GM23338 (cell line): ENCODE data around the gene ASZ1. TPM values are rescaled to one million over a fixed set of nuclear protein-coding genes. Genes with fewer than 3 reads are reported as not detected.

Experiments used
- ATAC-seq: fragments of 200-7000 bp; cut with Tn5 transposase; 3 replicates; pipeline ENCODE4 v1.9.1; 2020
- DNase-seq: peaks from one replicate; pipeline ENCODE4 v3.0.0-alpha.2; 2015; ENCODE audit warnings: low spot score
- H2AFZ ChIP-seq: fragments of 200-600 bp; sonication (generic); 2 replicates; pipeline ENCODE4 v1.8.0; 2016; ENCODE audit warnings: antibody characterized with exemption, mild to moderate bottlenecking, moderate library complexity
- H3F3A ChIP-seq: fragments of 200-600 bp; sonication (generic); replicated peaks from 2 replicates; pipeline ENCODE4 v1.8.0; 2017; ENCODE audit warnings: antibody characterized with exemption, mixed run types, low read depth
- H3K27ac ChIP-seq: fragments of 200-600 bp; sonication (generic); 2 replicates; pipeline ENCODE4 v1.6.1; 2016; ENCODE audit warnings: low read depth
- H3K27me3 ChIP-seq: fragments of 200-600 bp; sonication (generic); 2 replicates; pipeline ENCODE4 v1.8.0; 2016; ENCODE audit warnings: mild to moderate bottlenecking, mixed run types, moderate library complexity; ENCODE audit not compliant: insufficient read depth
- H3K36me3 ChIP-seq: fragments of 200-600 bp; sonication (generic); 2 replicates; pipeline ENCODE4 v1.8.0; 2016; ENCODE audit warnings: mild to moderate bottlenecking; ENCODE audit not compliant: insufficient read depth
- H3K4me1 ChIP-seq: fragments of 200-600 bp; sonication (generic); 2 replicates; pipeline ENCODE4 v1.8.0; 2016; ENCODE audit warnings: mild to moderate bottlenecking, moderate library complexity; ENCODE audit not compliant: insufficient read depth
- H3K4me2 ChIP-seq: fragments of 200-600 bp; sonication (generic); 2 replicates; pipeline ENCODE4 v1.7.1; 2017; ENCODE audit warnings: mixed run types
- H3K4me3 ChIP-seq: fragments of 200-600 bp; sonication (generic); 2 replicates; pipeline ENCODE4 v1.6.1; 2016; ENCODE audit warnings: mixed run types
- H3K79me2 ChIP-seq: fragments of 200-600 bp; sonication (generic); replicated peaks from 2 replicates; pipeline ENCODE4 v1.8.0; 2017; ENCODE audit warnings: mild to moderate bottlenecking; ENCODE audit not compliant: insufficient read depth
- H3K9me2 ChIP-seq: fragments of 200-600 bp; sonication (generic); 2 replicates; pipeline ENCODE4 v1.8.0; 2017; ENCODE audit not compliant: insufficient read depth
- H4K20me1 ChIP-seq: fragments of 200-600 bp; sonication (generic); replicated peaks from 2 replicates; pipeline ENCODE4 v1.8.0; 2017; ENCODE audit warnings: mild to moderate bottlenecking; ENCODE audit not compliant: insufficient read depth
- H3K27ac Mint-ChIP-seq: 2 replicates; pipeline ENCODE4 v1.8.0; 2020; ENCODE audit warnings: inconsistent platforms, mild to moderate bottlenecking, moderate library complexity, mixed read lengths
- H3K27me3 Mint-ChIP-seq: 3 replicates; pipeline ENCODE4 v1.8.0; 2022; ENCODE audit warnings: low read depth, mild to moderate bottlenecking, moderate library complexity, mixed read lengths, inconsistent platforms; ENCODE audit not compliant: insufficient read depth, poor library complexity
- H3K36me3 Mint-ChIP-seq: 3 replicates; pipeline ENCODE4 v1.8.0; 2021; ENCODE audit warnings: low read depth, mild to moderate bottlenecking, inconsistent platforms, moderate library complexity, mixed read lengths
- H3K4me1 Mint-ChIP-seq: 3 replicates; pipeline ENCODE4 v1.8.0; 2020; ENCODE audit warnings: mild to moderate bottlenecking, inconsistent platforms, mixed read lengths
- H3K4me3 Mint-ChIP-seq: 3 replicates; pipeline ENCODE4 v1.8.0; 2021; ENCODE audit warnings: moderate library complexity, mild to moderate bottlenecking, inconsistent platforms, mixed read lengths
- H3K9me3 Mint-ChIP-seq: 3 replicates; pipeline ENCODE4 v1.8.0; 2020; ENCODE audit warnings: moderate library complexity, mild to moderate bottlenecking, inconsistent platforms, mixed read lengths
- CREB1 ChIP-seq: fragments of 250-450 bp; sonication (Bioruptor Pico); IDR thresholded peaks from 2 replicates; pipeline ENCODE4 v1.5.0; 2020; ENCODE audit warnings: low read depth, mild to moderate bottlenecking, moderate library complexity
- EZH2 ChIP-seq: fragments of 200-600 bp; sonication (generic); IDR thresholded peaks from one replicate; pipeline ENCODE4 v1.8.0; 2017; ENCODE audit warnings: antibody characterized with exemption, mild to moderate bottlenecking, low read depth; ENCODE audit not compliant: unreplicated experiment
- EZH2phosphoT487 ChIP-seq: fragments of 200-600 bp; sonication (generic); IDR thresholded peaks from one replicate; pipeline ENCODE4 v1.8.1; 2018; ENCODE audit warnings: antibody characterized with exemption; ENCODE audit not compliant: unreplicated experiment
- JUNB ChIP-seq: IDR thresholded peaks from one replicate; pipeline ENCODE4 v1.6.1; 2016; ENCODE audit warnings: antibody characterized with exemption; ENCODE audit not compliant: unreplicated experiment
- NANOG ChIP-seq: IDR thresholded peaks from 2 replicates; pipeline ENCODE4 v1.6.1; 2016; ENCODE audit warnings: antibody characterized with exemption, borderline replicate concordance
- STAT1 ChIP-seq: IDR thresholded peaks from one replicate; pipeline ENCODE4 v1.6.1; 2016; ENCODE audit warnings: antibody characterized with exemption; ENCODE audit not compliant: unreplicated experiment
- ZNF114 ChIP-seq: fragments of 250-450 bp; sonication (Bioruptor Pico); IDR thresholded peaks from 2 replicates; pipeline ENCODE4 v1.5.0; 2020; ENCODE audit warnings: mild to moderate bottlenecking, moderate library complexity
- ZNF331 ChIP-seq: fragments of 250-450 bp; sonication (Bioruptor Pico); IDR thresholded peaks from 2 replicates; pipeline ENCODE4 v1.5.0; 2020; ENCODE audit warnings: low read depth, mild to moderate bottlenecking, moderate library complexity
- polyA plus RNA-seq: library from polyadenylated mRNA; unstranded; fragments of >200 nt; fragmentation: Nextera tagmentation; extraction: Ambion mirVana; gene quantifications from 2 replicates; pipeline ENCODE4 v1.2.1, GENCODE V29; 2016
- total RNA-seq: library from RNA; depleted of rRNA; stranded (reverse); fragments of >200 nt; shearing (Covaris generic); gene quantifications from 2 replicates; pipeline ENCODE4 v1.2.3, GENCODE V29; 2014
- TF ChIP-seq, protein P1 (sequence below): IDR thresholded peaks from 2 replicates; pipeline ENCODE4 v1.6.1; 2016; ENCODE audit warnings: antibody characterized with exemption
- TF ChIP-seq, protein P2 (sequence below), 2 experiments: fragments of 200-600 bp in 1 of 2; sonication (generic) in 1 of 2; conservative IDR thresholded peaks; 2 replicates each; pipeline versions ENCODE4 v1.5.1 to v1.6.1; 2016 to 2017; ENCODE audit warnings: antibody characterized with exemption in 2 of 2, low read depth in 2 of 2, mild to moderate bottlenecking in 2 of 2, moderate library complexity in 1 of 2
- TF ChIP-seq, protein P3 (sequence below): fragments of 250-450 bp; sonication (Bioruptor Pico); IDR thresholded peaks from 2 replicates; pipeline ENCODE4 v1.5.0; 2020; ENCODE audit warnings: mild to moderate bottlenecking, moderate library complexity
- TF ChIP-seq, protein P4 (sequence below): IDR thresholded peaks from one replicate; pipeline ENCODE4 v1.6.1; 2018; ENCODE audit warnings: antibody characterized with exemption; ENCODE audit not compliant: unreplicated experiment

ASZ1 gene
- total and polyA plus RNA-seq, 2 experiments from 2014 or later: not detected

DNA sequence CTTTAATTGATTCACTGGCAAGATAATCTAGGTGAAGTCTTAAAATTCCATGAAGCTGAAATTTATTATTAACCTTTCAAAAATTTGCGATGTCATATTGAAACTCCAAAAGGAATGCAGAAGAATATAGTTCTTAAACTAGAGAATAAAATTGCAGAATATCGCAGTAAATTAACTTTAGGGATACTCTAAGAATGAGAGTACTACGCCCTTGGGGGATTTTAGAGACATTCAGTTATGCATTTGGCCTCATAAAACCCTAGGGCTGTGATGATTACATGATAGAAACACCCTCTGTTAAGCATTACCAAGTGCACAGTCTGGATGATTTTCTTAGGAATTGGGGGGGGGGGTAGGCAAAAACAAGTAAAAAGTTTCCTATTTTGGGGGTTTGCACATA lies 108.1 kb downstream of the ASZ1 start:
- Histone ChIP-seq H3K9me2 (no peaks in the 10 kb centered on the region), H3K4me1 (peaks cover 4% of the 10 kb centered on the region; the same call in 1 of the 2 replicates), H3K79me2 (no peaks in the 10 kb centered on the region), H3K27ac (no peak overlapping the region), H3K27me3 (peaks cover 71% of the 10 kb centered on the region), H3K4me2 (no peak overlapping the region), H4K20me1 (peaks cover 9% of the 10 kb centered on the region; the same call in 1 of the 2 replicates), H3F3A (0 out of 2 replicates have a peak, but pooled peaks cover 3% of the 10 kb centered on the region), H3K4me3 (no peak overlapping the region), H3K36me3 (no peaks in the 10 kb centered on the region), H2AFZ (no peak overlapping the region)
- TF ChIP-seq CREB1 (CRISPR knock-in tag) (no peak), STAT1 (no peak), EZH2phosphoT487 (no peak), EZH2 (no peak), ZNF331 (no peak), JUNB (no peak), NANOG (no peak), ZNF114 (CRISPR knock-in tag) (no peak)
- TF ChIP-seq, protein P1, sequence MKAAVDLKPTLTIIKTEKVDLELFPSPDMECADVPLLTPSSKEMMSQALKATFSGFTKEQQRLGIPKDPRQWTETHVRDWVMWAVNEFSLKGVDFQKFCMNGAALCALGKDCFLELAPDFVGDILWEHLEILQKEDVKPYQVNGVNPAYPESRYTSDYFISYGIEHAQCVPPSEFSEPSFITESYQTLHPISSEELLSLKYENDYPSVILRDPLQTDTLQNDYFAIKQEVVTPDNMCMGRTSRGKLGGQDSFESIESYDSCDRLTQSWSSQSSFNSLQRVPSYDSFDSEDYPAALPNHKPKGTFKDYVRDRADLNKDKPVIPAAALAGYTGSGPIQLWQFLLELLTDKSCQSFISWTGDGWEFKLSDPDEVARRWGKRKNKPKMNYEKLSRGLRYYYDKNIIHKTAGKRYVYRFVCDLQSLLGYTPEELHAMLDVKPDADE: no peak
- TF ChIP-seq, protein P2, sequence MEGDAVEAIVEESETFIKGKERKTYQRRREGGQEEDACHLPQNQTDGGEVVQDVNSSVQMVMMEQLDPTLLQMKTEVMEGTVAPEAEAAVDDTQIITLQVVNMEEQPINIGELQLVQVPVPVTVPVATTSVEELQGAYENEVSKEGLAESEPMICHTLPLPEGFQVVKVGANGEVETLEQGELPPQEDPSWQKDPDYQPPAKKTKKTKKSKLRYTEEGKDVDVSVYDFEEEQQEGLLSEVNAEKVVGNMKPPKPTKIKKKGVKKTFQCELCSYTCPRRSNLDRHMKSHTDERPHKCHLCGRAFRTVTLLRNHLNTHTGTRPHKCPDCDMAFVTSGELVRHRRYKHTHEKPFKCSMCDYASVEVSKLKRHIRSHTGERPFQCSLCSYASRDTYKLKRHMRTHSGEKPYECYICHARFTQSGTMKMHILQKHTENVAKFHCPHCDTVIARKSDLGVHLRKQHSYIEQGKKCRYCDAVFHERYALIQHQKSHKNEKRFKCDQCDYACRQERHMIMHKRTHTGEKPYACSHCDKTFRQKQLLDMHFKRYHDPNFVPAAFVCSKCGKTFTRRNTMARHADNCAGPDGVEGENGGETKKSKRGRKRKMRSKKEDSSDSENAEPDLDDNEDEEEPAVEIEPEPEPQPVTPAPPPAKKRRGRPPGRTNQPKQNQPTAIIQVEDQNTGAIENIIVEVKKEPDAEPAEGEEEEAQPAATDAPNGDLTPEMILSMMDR (conservative IDR thresholded peaks at IDR 0.05; ENCODE audit: low read depth in 2 of 2): no peak
- TF ChIP-seq, protein P3, sequence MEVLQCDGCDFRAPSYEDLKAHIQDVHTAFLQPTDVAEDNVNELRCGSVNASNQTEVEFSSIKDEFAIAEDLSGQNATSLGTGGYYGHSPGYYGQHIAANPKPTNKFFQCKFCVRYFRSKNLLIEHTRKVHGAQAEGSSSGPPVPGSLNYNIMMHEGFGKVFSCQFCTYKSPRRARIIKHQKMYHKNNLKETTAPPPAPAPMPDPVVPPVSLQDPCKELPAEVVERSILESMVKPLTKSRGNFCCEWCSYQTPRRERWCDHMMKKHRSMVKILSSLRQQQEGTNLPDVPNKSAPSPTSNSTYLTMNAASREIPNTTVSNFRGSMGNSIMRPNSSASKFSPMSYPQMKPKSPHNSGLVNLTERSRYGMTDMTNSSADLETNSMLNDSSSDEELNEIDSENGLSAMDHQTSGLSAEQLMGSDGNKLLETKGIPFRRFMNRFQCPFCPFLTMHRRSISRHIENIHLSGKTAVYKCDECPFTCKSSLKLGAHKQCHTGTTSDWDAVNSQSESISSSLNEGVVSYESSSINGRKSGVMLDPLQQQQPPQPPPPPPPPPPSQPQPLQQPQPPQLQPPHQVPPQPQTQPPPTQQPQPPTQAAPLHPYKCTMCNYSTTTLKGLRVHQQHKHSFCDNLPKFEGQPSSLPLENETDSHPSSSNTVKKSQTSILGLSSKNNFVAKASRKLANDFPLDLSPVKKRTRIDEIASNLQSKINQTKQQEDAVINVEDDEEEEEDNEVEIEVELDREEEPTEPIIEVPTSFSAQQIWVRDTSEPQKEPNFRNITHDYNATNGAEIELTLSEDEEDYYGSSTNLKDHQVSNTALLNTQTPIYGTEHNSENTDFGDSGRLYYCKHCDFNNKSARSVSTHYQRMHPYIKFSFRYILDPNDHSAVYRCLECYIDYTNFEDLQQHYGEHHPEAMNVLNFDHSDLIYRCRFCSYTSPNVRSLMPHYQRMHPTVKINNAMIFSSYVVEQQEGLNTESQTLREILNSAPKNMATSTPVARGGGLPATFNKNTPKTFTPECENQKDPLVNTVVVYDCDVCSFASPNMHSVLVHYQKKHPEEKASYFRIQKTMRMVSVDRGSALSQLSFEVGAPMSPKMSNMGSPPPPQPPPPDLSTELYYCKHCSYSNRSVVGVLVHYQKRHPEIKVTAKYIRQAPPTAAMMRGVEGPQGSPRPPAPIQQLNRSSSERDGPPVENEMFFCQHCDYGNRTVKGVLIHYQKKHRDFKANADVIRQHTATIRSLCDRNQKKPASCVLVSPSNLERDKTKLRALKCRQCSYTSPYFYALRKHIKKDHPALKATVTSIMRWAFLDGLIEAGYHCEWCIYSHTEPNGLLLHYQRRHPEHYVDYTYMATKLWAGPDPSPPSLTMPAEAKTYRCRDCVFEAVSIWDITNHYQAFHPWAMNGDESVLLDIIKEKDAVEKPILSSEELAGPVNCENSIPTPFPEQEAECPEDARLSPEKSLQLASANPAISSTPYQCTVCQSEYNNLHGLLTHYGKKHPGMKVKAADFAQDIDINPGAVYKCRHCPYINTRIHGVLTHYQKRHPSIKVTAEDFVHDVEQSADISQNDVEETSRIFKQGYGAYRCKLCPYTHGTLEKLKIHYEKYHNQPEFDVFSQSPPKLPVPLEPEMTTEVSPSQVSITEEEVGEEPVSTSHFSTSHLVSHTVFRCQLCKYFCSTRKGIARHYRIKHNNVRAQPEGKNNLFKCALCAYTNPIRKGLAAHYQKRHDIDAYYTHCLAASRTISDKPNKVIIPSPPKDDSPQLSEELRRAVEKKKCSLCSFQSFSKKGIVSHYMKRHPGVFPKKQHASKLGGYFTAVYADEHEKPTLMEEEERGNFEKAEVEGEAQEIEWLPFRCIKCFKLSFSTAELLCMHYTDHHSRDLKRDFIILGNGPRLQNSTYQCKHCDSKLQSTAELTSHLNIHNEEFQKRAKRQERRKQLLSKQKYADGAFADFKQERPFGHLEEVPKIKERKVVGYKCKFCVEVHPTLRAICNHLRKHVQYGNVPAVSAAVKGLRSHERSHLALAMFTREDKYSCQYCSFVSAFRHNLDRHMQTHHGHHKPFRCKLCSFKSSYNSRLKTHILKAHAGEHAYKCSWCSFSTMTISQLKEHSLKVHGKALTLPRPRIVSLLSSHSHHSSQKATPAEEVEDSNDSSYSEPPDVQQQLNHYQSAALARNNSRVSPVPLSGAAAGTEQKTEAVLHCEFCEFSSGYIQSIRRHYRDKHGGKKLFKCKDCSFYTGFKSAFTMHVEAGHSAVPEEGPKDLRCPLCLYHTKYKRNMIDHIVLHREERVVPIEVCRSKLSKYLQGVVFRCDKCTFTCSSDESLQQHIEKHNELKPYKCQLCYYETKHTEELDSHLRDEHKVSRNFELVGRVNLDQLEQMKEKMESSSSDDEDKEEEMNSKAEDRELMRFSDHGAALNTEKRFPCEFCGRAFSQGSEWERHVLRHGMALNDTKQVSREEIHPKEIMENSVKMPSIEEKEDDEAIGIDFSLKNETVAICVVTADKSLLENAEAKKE: no peak
- TF ChIP-seq, protein P4, sequence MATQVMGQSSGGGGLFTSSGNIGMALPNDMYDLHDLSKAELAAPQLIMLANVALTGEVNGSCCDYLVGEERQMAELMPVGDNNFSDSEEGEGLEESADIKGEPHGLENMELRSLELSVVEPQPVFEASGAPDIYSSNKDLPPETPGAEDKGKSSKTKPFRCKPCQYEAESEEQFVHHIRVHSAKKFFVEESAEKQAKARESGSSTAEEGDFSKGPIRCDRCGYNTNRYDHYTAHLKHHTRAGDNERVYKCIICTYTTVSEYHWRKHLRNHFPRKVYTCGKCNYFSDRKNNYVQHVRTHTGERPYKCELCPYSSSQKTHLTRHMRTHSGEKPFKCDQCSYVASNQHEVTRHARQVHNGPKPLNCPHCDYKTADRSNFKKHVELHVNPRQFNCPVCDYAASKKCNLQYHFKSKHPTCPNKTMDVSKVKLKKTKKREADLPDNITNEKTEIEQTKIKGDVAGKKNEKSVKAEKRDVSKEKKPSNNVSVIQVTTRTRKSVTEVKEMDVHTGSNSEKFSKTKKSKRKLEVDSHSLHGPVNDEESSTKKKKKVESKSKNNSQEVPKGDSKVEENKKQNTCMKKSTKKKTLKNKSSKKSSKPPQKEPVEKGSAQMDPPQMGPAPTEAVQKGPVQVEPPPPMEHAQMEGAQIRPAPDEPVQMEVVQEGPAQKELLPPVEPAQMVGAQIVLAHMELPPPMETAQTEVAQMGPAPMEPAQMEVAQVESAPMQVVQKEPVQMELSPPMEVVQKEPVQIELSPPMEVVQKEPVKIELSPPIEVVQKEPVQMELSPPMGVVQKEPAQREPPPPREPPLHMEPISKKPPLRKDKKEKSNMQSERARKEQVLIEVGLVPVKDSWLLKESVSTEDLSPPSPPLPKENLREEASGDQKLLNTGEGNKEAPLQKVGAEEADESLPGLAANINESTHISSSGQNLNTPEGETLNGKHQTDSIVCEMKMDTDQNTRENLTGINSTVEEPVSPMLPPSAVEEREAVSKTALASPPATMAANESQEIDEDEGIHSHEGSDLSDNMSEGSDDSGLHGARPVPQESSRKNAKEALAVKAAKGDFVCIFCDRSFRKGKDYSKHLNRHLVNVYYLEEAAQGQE: no peak
- Mint-ChIP-seq H3K27ac (no peak overlapping the region), H3K9me3 (no peaks in the 10 kb centered on the region), H3K4me3 (no peak overlapping the region), H3K27me3 (peaks cover 56% of the 10 kb centered on the region), H3K36me3 (no peaks in the 10 kb centered on the region), H3K4me1 (peaks cover 15% of the 10 kb centered on the region; the same call in 2 of the 3 replicates)
- DNase-seq (no peak), ATAC-seq (no peak)
